Activated CD8-positive, alpha-beta memory T cell treated with anti-CD3 and anti-CD28 coated beads for 24 hours (primary cell): ENCODE data around the gene CASTOR2.
"Not testable (repeated sequence)": the region's sequence is repeated elsewhere in the genome, so short reads cannot be mapped to it uniquely, and the experiment has no call there.

ENCODE experiments used
- DNase-seq: peaks from one replicate; pipeline ENCODE4 v3.0.0-alpha.2; 2020

CASTOR2 gene

DNA sequence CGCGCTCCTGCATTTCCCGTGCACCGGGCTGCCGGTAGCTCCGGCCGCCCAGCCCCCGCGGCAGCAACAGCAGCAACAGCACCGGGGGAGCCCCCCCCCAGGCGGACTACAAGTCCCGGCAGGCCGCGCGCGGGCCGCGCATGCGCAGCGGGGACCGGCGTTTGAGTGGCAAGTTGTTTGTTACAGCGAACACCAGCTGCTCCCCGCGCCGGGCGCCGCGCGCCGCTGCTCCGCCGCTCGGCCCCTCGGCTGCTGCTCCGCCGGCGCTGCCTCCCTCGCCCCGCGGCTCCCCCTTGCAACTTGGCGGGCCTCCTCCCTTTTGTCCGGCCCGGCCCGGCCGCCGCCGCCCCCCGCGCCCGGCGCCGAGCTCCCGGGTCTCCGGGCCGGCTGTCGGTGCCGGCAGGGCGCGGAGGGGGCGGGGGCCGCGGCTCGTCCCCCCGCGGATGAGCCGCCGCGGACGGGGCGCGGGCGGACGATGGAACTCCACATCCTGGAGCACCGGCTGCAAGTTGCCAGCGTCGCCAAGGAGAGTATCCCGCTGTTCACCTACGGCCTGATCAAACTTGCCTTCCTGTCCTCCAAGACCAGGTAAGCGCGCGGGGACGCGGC, at the start of gene CASTOR2:
Gene CASTOR2, plus strand, starts transcription at position 195 of the 609 bp plus-strand sequence. Its CDS starts 281 bp downstream, at position 476.
- peak; percentile 84 for DNase-seq

DNA sequence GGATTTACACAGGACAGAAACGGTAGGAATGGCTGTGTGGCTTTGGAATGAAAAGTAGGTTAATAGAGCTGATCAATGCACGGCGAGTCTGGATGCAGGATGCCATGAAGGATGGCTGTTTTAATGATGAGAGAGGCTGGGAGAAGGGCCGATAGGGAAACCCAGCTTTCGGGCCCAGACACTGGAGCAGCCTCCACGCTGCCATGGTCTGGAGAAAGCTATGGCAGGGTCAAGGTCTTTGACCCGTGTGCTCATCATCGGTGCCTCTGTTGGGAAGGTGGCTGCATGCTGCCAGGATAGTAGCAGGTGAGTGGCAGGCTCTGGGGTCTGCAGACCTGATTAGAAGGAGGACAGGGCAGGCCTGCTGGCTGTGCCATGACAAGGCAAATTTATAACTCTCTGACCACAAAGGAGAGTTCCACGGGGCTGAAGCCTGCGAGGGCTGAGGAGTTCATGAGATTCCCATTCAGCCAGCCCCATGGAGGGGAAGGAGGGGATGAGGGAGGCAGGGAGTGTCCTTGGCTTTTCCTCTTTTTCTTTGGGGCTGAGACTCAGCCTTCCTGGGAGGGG, 42.1 kb upstream of the CASTOR2 start:
- DNase-seq = not testable (repeated sequence)

DNA sequence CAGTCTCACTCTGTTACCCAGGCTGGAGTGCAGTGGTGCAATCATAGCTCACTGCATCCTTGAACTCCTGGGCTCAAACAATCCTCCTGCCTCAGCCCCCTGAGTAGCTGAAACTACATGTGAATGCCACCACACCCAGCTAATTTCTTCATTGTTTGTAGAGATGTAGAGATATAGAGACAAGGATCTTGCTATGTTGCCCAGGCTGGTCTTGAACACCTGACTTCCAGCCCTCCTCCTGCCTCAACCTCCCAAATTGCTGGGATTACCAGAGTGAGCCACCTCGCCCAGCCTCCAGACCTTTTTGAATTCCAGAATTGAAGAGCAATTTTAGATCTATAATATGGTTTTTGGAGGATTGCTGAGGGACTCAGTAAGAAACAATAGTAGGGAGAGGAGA, 40.9 kb upstream of the CASTOR2 start:
- DNase-seq = not testable (repeated sequence)

DNA sequence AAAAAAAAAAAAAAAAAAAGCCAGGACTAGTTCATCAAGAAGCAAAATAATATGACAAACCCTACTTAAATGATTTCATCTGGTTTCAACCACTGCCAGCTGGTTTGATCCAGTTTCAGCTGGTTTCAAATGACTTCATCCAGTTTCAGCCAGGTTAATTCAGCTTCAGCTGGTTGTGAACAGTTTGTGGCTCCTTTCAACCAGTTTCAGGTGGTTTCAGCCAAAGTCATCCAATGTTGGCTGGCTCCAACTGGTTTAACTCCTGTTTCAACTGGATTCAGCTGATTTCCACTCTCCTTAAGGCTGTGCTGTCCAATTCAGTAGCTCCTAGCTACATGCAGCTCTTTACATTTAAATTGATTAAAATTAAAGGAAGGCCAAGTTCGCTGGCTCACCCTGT, 37.5 kb upstream of the CASTOR2 start:
- not testable (repeated sequence) for DNase-seq

DNA sequence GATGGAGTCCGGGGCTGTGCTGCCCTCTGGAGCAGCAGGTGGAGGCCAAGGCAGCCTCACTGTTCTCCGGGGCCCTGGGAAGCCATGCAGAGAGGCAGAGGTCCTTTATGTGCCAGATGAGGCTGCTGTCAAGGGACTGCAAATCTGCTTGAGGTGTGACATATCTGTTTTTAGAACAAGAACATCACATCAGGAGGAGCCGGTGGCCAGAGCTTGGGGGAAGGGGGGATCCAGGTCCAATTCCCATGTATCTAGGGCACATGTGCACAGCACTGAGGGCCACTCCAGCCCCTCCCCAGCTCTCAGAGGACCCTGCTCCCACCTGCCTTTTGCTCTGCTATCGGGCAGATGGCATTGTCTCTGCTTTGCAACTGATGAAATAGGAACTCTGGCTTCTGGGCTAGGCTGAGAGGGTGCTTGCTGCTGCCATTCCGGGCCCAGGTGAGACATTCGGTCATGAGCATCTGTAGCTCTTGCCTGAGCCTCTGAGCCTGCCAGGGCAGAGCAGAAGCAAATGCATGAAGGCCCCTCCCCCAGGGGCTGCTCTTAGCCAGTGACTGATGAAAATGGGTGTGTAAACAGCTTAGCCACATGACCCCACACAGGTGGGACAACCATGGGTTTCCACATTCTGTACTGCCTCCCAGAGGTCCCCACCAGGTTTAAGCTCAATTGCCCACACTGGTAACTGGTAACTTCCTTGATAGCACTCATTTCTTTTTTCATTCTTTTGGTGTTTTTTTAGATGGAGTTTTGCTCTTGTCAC, 32.8 kb upstream of the CASTOR2 start:
- not testable (repeated sequence) for DNase-seq

DNA sequence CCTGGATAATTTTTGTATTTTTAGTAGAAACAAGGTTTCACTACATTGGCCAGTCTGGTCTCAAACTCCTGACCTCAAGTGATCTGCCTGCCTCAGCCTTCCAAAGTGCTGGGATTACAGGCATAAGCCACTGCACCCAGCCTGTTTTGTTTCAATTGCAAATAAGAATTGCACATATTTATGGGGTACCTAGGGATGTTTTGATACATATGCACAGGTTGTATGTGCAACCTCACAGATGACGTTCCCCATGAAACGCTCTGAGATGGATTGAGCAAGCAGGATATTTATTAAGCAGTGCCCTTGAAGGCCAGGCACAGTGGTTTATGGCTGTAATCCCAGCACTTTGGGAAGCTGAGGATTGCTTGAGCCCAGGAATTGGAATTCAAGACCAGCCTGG, 25.1 kb upstream of the CASTOR2 start:
- DNase-seq = not testable (repeated sequence)

DNA sequence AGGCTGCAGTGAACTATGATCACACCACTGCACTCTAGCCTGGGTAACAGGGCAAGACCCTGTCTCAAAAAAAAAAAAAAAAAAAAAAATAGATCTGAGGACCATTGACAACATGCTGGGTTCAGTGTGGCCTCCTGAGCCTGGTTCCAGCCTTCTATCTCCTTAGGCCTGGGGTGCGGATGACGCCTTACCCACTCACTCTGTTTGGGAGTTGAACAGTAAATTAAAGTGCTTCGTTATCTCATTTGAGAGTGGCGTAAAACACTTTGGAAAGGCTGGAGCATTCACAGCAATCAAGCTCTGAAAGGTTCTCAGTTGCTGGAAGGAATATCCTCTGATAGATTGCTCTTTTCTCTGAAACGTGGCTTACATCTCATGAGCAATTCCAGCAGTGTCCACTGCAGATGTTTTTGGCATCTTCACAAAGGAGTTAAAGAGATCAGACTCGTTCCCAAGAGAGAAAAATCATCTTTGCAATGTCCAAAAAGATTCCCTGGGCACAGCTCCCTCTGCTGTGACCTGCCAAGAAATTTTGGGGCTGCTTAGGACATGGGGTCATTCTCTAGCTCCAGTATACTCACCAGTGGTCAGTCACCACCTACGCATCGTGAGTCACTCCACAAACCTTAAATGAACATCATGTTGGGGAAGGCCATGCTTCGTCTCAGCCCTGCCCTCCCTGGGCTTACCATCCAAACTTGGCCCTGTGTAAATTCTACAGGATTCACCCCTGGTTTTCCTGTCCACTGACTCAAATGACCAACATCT, 23.0 kb upstream of the CASTOR2 start:
- not testable (repeated sequence) for DNase-seq

DNA sequence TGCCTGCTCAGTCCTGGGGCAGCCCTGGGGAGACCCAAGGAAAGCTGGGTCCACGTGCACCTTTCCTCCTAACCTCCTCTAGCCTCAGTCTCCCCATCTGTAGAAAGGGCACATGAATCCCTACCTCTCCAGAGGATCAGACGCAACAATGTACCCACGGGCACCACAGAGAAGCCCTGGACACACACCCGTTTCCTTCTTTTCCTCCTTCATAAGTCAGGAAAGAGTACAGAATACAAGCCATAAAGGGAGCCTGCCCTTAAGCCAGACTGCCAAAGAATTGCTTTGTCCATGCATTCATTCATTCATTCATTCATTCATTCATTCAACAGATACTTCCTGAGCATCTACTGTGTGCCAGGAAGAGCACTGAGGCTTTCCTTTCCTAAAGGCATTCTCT, 20.6 kb upstream of the CASTOR2 start:
- DNase-seq = not testable (repeated sequence)

DNA sequence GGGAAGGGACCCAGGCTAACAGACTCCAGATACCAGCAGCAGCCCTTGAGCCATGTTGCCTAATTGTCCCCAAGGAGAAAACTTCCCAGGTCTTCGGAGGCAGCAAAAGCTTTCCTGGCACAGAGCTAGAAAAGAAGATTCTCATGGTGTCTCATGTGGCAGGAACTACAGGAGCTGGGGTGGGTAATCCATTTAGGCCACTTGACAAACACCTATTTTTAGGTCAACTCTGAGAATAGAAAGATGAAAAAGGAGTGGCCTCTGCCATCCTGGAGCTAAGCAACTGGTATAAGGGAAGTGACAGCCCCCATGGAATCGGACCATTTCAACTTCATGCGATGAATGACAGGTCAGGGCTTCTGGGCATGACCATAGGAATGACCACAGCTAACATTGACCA, 16.8 kb upstream of the CASTOR2 start:
- DNase-seq = not testable (repeated sequence)

DNA sequence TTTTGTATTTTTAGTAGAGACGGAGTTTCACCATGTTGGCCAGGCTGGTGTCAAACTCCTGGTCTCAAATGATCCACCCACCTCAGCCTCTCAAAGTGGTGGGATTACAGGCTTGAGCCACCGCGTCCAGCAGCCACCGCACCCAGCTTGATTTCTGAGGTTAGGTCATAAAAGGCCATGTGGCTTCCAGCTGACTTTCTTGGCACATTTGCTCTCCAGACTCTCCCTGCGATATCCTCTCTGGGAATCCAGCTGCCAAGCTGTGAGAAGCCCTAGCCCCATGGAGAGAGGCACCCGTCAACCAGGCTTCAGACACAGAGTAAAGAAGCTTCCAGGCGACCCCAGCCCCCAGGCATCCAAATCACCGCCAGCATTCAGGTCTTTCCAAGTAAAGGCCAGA, 10.7 kb upstream of the CASTOR2 start:
- not testable (repeated sequence) for DNase-seq

DNA sequence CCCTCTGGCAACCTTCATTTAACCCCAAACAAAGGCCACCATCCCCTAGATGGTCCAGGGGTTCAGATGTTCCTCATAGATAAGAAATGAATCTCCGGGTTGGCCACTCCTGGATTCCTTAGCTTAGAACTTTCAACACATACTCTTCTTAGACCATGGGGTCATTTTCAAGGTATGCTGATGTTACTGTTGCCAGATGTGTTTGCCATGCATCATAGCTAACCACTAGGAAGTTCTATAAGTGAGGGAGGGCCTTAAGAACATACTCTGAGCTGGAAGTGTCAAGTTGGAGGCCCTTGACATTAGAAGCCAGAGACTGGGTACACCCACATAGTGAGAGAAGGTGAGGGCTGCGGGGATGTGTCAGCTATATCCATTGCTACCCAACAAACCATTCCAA, 6.2 kb upstream of the CASTOR2 start:
- not testable (repeated sequence) for DNase-seq

DNA sequence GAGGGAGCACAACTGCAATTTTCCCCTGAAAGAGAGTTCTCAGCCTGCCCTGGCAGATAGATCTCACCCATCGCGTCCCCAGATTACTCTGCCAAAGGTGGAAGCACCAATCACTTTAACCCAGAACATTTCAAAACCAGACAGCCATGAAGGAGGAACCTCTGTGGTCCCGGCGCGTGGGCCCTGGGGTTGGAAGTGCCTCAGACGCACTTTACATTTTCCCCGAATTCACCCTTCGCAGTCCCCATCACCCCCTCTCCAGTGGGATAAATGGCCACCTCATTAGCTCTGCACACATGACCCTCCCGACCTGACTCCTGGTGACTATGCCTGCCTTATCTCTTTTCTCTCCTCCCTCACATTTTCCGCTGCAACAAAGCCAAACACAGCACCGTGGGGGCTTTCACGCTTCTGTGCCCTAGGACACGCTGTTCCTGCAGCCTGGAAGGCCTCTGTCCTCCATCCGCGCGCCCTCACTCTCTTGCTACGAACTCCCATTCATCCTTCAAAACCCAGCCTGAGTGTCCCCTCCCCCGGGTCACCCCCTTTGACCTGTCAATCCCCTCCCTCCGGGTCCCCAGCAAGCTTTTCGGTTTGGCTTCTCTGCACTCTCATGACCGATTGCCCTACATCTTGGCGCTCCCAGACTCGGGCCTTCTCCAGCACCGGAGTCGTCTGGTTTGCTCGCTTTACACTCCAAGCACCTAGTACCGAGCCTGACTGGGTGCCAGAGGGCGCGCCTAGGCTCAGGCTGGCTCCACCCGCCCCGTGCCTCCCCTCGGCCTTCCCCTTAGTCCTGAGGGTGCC, 598 bp upstream of the CASTOR2 start:
- DNase-seq = peak; percentile 62

DNA sequence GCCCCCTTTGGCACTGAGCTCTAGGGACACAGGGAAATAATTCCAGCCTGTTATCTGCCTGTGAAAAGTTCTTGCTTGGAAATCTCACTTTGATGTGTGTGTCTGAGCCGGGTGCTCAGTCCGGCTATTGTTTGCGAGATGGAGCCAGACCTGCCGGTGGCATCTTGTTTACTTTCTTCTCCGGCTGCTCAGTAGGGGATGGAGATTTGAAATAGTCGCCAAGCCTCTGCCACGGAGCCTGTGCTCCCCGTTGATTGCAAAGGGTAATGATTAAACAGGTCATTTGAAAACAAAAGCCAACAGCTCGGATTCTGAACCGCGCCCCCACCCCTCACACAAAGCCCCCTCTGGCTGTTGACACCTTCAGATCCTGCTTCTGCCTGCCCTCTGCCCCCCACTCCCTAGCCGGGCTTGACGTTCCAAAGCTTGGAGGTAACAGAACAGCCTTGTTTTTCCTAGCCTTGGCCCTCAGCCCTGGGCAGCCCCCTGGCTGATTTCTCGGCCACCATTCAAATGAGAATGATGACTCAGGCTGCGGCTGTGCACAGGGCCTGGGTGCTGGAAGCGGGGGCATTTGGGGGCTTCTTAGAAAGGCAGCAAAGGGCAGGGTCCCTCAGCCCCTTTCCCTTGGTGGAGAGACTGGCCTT, 1.8 kb downstream of the CASTOR2 start:
- DNase-seq = not testable (repeated sequence)

DNA sequence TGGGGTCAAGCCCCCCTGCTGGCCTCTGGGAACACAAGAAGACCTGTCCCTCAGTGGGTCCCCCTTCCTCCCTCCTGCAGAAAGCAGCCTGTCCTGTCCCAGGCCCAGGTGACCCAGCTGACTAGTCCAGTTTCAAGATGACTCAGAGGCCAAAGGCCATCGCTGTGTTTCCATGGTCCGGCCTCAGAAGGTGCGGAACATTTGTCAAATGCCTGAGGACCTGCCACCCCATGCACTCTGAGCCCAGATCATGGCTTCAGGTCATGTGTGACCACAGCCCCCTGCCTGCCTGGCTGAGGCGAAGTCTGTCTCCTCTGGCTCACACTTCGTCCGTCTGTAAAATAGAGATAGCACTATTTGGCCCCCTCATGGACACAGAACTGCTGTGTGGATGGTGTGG, 2.4 kb downstream of the CASTOR2 start:
- DNase-seq = not testable (repeated sequence)

DNA sequence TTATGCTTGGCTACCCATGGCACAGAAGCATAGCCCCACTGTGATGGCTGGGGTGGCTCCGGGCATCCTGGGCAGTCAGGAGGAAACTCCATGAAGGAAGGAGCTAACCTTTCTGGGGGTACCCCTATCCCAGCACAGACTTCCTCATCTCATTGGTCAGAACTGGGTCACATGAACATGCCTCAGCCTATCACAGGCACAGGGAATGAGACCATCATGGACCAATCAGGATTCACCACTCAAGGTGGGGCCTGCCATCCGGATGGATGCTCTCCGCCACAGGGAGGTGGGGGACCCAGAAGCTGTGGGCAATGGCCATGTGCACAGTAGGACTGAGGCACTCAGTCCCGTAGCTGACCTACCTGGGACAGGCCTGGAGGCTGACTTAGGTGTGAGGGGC, 6.9 kb downstream of the CASTOR2 start:
- DNase-seq = not testable (repeated sequence)

DNA sequence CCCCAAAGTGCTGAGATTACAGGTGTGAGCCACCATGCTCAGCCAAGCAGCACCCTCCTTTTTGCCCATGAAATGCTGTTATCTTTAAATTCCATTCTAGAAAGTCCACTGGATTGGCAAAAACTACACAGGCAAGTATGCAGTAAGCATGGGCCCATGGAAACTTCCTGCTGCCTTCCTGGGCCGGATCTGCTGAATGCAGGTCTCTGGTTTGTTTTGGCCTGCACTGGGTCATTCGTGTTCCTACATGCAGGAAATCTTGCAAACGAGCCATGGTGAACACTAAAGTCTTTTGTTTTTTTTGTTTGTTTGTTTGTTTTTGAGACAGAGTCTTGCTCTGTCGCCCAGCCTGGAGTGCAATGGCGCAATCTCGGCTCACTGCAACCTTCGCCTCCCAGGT, 7.9 kb downstream of the CASTOR2 start:
- not testable (repeated sequence) for DNase-seq

DNA sequence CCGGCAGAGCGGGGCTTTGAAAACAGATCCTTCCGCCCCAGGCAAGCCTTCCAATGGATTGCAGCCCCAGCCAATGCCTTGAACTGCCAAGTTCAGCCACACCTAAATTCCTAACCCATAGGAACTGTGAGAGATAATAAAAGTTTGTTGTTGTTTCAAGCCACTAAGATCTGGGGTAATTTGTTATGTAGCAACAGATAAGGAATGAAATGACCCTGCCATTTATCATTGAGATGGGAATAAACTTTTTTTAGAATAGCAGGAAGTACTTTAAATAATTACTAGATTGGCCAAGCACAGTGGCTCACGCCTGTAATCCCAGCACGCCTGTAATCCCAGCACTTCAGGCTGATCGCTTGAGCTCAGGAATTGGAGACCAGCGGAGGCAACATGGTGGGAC, 11.5 kb downstream of the CASTOR2 start:
- not testable (repeated sequence) for DNase-seq

DNA sequence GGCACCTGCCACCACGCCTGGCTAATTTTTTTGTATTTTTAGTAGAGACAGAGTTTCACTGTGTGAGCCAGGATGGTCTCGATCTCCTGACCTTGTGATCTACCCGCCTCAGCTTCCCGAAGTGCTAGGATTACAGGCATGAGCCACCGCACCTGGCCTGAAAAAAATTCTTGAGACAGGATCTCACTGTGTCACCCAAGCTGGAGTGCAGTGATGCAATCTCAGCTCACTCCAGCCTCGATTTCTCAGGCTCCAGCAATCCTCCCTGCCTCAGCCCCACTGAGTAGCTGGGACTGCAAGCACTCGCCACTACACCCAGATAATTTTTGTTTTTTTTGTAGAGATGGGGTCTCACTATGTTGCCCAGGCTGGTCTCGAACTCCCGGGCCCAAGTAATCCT, 13.0 kb downstream of the CASTOR2 start:
- not testable (repeated sequence) for DNase-seq

DNA sequence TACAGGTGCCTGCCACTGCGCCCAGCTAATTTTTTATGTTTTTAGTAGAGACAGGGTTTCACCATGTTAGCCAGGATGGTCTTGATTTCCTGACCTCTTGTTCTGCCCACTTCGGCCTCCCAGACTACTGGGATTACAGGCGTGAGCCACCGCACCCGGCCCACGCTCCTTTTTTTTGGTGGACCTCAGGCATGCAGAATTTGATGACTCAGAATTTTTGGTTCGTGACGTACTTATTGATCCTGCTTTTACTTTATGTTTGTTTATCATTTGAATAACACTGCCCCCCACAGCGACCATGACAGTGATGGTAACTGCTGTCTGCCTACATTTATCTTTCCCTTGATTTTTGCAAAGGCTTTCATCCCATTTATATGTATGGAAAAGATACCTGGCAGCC, 23.9 kb downstream of the CASTOR2 start:
- DNase-seq = not testable (repeated sequence)

DNA sequence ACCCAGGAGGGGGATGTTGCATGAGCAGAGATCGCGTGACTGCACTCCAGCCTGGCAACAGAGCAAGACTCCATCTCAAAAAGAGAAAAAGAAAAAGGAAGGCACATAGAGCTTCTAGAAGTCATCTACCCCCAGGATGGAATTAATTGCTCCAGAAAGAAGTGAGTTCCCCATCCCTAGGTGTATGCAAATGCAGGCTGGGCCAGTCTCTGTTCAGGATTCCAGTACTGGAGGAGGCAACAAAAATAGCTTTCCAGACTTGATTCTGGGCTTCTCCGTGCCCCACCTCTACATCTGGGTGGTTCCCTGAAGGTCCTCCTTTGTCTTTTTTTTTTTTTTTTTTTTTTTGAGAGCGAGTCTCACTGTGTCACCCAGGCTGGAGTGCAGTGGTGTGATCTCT, 28.6 kb downstream of the CASTOR2 start:
- DNase-seq = no peak

DNA sequence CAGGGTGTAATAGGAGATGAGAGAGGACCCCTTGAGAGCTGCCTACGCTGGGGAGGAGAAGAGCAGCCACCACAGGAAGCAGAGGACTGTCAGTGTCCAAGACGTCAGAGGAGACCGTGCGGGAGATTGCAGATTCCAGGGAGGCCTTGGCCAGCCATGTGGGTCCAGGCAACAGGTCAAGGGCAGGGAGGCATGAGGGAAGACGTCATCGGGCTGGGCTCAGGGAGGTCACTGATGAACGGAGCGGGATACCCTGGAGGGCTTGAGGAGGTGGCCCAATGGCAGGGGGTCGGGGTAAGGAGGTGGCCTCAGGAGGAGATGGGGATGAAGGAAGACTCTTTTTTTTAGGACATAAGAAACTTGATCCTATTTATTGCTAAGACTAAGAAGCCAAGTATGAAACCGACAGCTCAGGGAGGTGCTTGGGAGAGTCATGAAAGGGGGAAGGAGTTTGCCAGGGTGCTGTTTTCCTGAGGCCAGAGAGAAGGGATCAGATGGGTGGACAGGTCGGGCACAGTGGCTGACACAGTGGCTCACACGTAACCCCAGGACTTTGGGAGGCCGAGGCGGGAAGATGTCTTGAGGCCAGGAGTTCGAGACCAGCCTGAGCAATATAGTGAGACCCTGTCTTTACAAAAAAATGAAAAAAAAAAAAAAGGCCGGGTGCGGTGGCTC, 30.5 kb downstream of the CASTOR2 start:
- DNase-seq = not testable (repeated sequence)
